ENCODE data around the gene BCL2L15. TPM values are rescaled to one million over a fixed set of nuclear protein-coding genes. Genes with fewer than 3 reads are reported as not detected.
"Not testable (repeated sequence)": the region's sequence is repeated elsewhere in the genome, so short reads cannot be mapped to it uniquely, and the experiment has no call there.

BCL2L15 gene
- total RNA-seq, 2 donors from 2014 or later, result 116 to 191 TPM

DNA sequence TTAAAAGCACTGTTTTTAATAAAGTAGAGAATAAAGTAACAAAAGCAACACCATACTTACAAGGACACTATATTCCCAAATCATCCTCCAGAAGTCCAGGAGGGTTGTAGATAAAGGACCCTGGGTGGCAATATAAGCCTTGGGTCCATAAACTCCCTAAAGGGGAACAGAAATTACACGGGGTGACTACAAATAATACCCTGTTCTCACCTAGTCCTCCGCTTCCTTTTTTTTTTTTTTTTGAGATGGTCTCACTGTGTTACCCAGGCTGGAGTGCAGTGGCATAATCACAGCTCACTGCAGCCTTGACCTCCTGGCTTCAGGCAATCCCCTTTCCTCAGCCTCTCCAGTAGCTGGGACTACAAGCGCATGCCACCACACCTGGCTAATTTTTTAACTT, 29.0 kb downstream of the BCL2L15 start:
- H3K9ac ChIP-seq (ENCODE audit: low read depth in 2 of 2, low read length in 2 of 2), result no peak overlapping the region
- no peaks in the 10 kb centered on the region for H3K9me3 ChIP-seq
- H3K27ac ChIP-seq, result no peak overlapping the region
- intact Hi-C loops (cut with DNase I), result no loop called here
- H3K4me3 ChIP-seq, result no peak overlapping the region
- TF ChIP-seq, protein P1, sequence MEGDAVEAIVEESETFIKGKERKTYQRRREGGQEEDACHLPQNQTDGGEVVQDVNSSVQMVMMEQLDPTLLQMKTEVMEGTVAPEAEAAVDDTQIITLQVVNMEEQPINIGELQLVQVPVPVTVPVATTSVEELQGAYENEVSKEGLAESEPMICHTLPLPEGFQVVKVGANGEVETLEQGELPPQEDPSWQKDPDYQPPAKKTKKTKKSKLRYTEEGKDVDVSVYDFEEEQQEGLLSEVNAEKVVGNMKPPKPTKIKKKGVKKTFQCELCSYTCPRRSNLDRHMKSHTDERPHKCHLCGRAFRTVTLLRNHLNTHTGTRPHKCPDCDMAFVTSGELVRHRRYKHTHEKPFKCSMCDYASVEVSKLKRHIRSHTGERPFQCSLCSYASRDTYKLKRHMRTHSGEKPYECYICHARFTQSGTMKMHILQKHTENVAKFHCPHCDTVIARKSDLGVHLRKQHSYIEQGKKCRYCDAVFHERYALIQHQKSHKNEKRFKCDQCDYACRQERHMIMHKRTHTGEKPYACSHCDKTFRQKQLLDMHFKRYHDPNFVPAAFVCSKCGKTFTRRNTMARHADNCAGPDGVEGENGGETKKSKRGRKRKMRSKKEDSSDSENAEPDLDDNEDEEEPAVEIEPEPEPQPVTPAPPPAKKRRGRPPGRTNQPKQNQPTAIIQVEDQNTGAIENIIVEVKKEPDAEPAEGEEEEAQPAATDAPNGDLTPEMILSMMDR (IDR thresholded peaks at IDR 0.05), result no peak
- H3K27me3 ChIP-seq, result no peaks in the 10 kb centered on the region
- no peaks in the 10 kb centered on the region for H3K36me3 ChIP-seq
- no peak for DNase-seq
- H3K4me1 ChIP-seq, result no peaks in the 10 kb centered on the region

DNA sequence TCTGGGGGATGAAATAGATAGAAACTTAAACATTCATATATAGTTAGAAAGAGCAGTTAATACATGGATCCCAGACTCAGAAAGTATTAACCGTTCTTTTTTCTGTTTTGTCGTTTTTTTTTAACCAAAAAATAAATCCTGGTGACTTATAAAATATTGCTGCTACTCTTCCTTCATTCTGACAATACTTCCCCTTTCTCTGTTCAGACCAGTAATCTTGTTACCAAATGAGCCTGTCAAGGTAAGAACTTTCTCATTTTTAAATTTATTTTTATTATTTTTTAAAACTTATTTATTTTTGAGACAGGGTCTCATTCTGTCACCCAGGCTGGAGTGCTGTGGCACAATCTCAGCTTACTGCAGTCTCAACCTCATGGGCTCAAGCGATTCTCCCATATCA, 29.6 kb downstream of the BCL2L15 start:
- Histone ChIP-seq H3K9ac (ENCODE audit: low read depth in 2 of 2, low read length in 2 of 2) (no peak overlapping the region), H3K4me3 (no peak overlapping the region), H3K27ac (no peak overlapping the region), H3K4me1 (no peaks in the 10 kb centered on the region), H3K36me3 (no peaks in the 10 kb centered on the region), H3K9me3 (no peaks in the 10 kb centered on the region), H3K27me3 (no peaks in the 10 kb centered on the region)
- intact Hi-C loops (cut with DNase I), result no loop called here
- TF ChIP-seq, protein P1 (IDR thresholded peaks at IDR 0.05), result no peak
- DNase-seq, result no peak

DNA sequence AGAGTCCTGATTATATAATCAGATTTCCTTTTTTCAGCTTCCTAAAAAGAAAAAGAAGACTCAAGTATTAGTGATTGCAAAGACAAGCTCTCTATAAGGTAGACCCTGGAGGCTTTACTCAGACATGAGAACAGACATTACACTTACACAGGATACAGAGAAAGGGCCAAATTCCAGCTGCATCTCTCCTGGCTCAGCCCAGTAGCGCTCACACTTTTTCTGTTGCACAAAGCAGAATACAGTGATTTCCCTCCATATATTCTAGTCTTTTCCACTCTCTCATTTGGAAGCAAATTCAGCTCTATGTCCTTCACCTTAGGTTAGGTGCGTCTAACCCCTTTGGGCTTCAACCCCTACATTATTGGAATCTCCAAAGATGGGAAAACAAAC, 31.0 kb downstream of the BCL2L15 start:
- Histone ChIP-seq H3K36me3 (no peaks in the 10 kb centered on the region), H3K27me3 (no peaks in the 10 kb centered on the region), H3K4me1 (no peaks in the 10 kb centered on the region), H3K9ac (ENCODE audit: low read depth in 2 of 2, low read length in 2 of 2) (no peak overlapping the region), H3K9me3 (no peaks in the 10 kb centered on the region), H3K4me3 (no peak overlapping the region), H3K27ac (no peak overlapping the region)
- TF ChIP-seq, protein P1 (IDR thresholded peaks at IDR 0.05), result no peak
- intact Hi-C loops (cut with DNase I), result no loop called here
- DNase-seq, result no peak

DNA sequence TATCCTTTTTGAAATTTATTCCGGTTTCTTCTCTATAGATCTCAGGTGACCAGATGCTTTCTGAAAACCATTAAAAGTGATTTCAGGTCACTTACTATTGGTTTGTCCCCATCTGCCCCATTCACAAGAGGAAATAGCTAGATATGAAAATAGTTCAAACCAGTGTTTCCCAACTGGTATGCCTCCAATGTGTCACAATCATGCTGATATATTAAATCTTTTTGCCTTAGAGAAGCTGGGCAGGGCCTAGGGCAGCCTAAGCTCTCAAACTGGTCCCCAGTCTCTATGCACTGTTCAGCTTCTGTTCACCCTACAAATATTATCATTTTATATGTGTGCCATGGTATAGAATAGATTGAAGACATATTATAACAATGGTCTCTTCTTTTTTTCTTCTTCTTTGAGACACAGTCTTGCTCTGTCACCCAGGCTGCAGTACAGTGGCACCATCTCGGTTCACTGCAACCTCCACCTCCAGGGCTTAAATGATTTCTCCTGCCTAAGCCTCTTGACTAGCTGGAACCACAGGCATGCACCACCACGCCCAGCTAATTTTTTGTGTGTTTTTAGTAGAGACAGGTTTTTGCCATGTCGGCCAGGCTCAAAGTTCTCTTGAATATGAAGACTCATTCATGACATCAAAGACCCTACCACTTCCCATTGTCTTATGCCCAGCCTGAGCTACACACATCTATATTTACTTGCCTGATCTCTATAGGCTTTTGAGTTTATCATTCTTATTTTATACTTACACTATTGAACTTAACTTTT, 31.6 kb downstream of the BCL2L15 start:
- Histone ChIP-seq H3K4me3 (no peak overlapping the region), H3K27me3 (no peaks in the 10 kb centered on the region), H3K4me1 (no peaks in the 10 kb centered on the region), H3K9ac (ENCODE audit: low read depth in 2 of 2, low read length in 2 of 2) (no peak overlapping the region), H3K36me3 (no peaks in the 10 kb centered on the region), H3K27ac (no peak overlapping the region), H3K9me3 (no peaks in the 10 kb centered on the region)
- TF ChIP-seq, protein P1 (IDR thresholded peaks at IDR 0.05), result no peak
- intact Hi-C loops (cut with DNase I), result no loop called here
- no peak for DNase-seq

DNA sequence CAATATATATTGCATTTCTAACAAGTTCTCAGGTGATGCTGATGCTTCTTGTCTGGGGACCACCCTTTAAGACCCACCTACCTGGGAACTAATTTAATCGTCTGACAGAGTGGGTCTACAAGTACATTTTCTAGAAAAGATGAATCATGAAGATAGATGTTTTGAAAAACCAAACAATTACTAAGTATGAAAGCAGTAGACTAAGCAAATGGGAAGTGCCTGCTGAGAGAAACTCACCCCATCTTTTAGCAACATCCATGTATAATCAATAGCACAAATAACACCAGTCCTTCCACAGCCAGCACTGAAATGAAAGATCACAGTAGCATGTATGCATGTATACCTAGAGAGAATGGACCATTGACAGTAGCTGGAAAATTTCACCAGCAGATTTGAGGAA, 33.1 kb downstream of the BCL2L15 start:
- no peak for DNase-seq
- H3K9ac ChIP-seq (ENCODE audit: low read depth in 2 of 2, low read length in 2 of 2), result no peak overlapping the region
- intact Hi-C loops (cut with DNase I), result no loop called here
- no peak overlapping the region for H3K4me3 ChIP-seq
- H3K4me1 ChIP-seq, result no peaks in the 10 kb centered on the region
- H3K36me3 ChIP-seq, result no peaks in the 10 kb centered on the region
- no peaks in the 10 kb centered on the region for H3K9me3 ChIP-seq
- TF ChIP-seq, protein P1 (IDR thresholded peaks at IDR 0.05), result no peak
- no peaks in the 10 kb centered on the region for H3K27me3 ChIP-seq
- H3K27ac ChIP-seq, result no peak overlapping the region

DNA sequence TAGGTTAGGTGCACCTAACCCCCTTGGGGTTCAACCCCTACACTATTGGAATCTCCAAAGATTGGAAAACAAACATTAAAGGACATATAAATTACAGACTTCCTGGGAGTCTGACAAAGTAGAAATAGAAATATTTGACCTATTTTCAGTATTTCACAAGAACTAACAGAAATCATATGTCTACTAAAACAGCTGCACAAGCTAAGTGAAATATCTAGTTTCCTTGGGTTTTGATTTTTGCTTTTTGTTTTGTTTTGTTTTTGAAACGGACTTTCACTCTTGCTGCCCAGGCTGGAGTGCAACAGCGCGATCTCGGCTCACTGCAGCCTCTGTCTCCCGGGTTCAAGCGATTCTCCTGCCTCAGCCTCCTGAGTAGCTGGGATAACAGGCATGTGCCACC, 34.7 kb downstream of the BCL2L15 start:
- H3K4me1 ChIP-seq; DNase-seq; H3K4me3 ChIP-seq; H3K27me3 ChIP-seq; H3K27ac ChIP-seq; H3K36me3 ChIP-seq; H3K9me3 ChIP-seq; intact Hi-C loops (cut with DNase I); H3K9ac ChIP-seq (ENCODE audit: low read depth in 2 of 2, low read length in 2 of 2): not testable (repeated sequence)

Measured in colonic mucosa (tissue), 4 donors.